H1 (cell line): ENCODE measurements around the gene TPPP3. TPM values are rescaled to one million over a fixed set of nuclear protein-coding genes. Genes with fewer than 3 reads are reported as not detected.
A peak's percentile ranks its signal among the peaks of the same experiment; 100 is the strongest.

Experiments used
- BCL11A ChIP-seq, 2 experiments: IDR thresholded peaks; one replicate each; pipeline ENCODE4 v1.6.1; 2011; ENCODE audit warnings: low read depth in 2 of 2, low read length in 2 of 2, mild to moderate bottlenecking in 2 of 2
- CEBPB ChIP-seq: IDR thresholded peaks from 2 replicates; pipeline ENCODE4 v1.6.1; 2012; ENCODE audit warnings: low read depth, low read length
- CHD1 ChIP-seq: IDR thresholded peaks from 2 replicates; pipeline ENCODE4 v1.6.1; 2012; ENCODE audit warnings: low read depth, low read length, improper control_type of control experiment
- CHD2 ChIP-seq: IDR thresholded peaks from 2 replicates; pipeline ENCODE4 v1.6.1; 2012; ENCODE audit warnings: low read length, improper control_type of control experiment
- CTBP2 ChIP-seq: IDR thresholded peaks from 2 replicates; pipeline ENCODE4 v1.7.0; 2011; ENCODE audit warnings: borderline replicate concordance, mild to moderate bottlenecking, moderate library complexity, mixed read lengths, low read length; ENCODE audit not compliant: insufficient read depth, insufficient read length
- GABPA ChIP-seq: IDR thresholded peaks from 2 replicates; pipeline ENCODE4 v1.6.1; 2011; ENCODE audit warnings: mild to moderate bottlenecking, low read length, moderate library complexity, borderline replicate concordance; ENCODE audit not compliant: insufficient read depth
- JUND ChIP-seq: IDR thresholded peaks from 2 replicates; pipeline ENCODE4 v1.6.1; 2011; ENCODE audit warnings: mild to moderate bottlenecking, improper control_type of control experiment, low read length
- KDM4A ChIP-seq: IDR thresholded peaks from one replicate; pipeline ENCODE4 v1.7.1; 2012; ENCODE audit warnings: low read depth, mild to moderate bottlenecking, moderate library complexity, low read length, inconsistent platforms; ENCODE audit not compliant: severe bottlenecking
- POU5F1 ChIP-seq: IDR thresholded peaks from 2 replicates; pipeline ENCODE4 v1.6.1; 2011; ENCODE audit warnings: low read depth, mild to moderate bottlenecking, low read length, moderate library complexity
- RAD21 ChIP-seq, 2 experiments: IDR thresholded peaks in 1 of 2; conservative IDR thresholded peaks in 1 of 2; 2 replicates each; pipeline ENCODE4 v1.6.1; 2011; ENCODE audit warnings: low read depth in 2 of 2, low read length in 2 of 2, improper control_type of control experiment in 1 of 2, inconsistent platforms in 1 of 2, mild to moderate bottlenecking in 1 of 2, moderate library complexity in 1 of 2
- RBBP5 ChIP-seq: IDR thresholded peaks from 2 replicates; pipeline ENCODE4 v1.7.1; 2012; ENCODE audit warnings: low read depth, mild to moderate bottlenecking, inconsistent platforms, low read length, moderate library complexity, borderline replicate concordance
- SP4 ChIP-seq: IDR thresholded peaks from 2 replicates; pipeline ENCODE4 v1.6.1; 2012; ENCODE audit warnings: low read length, inconsistent platforms
- TEAD4 ChIP-seq: IDR thresholded peaks from 2 replicates; pipeline ENCODE4 v1.6.1; 2012; ENCODE audit warnings: low read depth, low read length, inconsistent platforms, mixed read lengths
- polyA plus RNA-seq, 7 experiments: library from polyadenylated mRNA; depleted of rRNA in 3 of 7; stranded (reverse) in 5 of 7; unstranded in 2 of 7; fragments of >200 nt in 5 of 7; fragments of 200-250 nt in 2 of 7; gene quantifications; 1 replicate in 5 of 7; 2 replicates in 1 of 7; 4 replicates in 1 of 7; pipeline versions ENCODE4 v1.2.1 to v1.2.3, GENCODE V29; 2011 to 2013; ENCODE audit warnings: missing spikeins in 2 of 7, mixed read lengths in 2 of 7
- total RNA-seq: library from RNA; stranded (reverse); fragmentation: NEBNext Ultra II Directional; extraction: Animal tissue kit (Norgen Biotek cat#: 25700); gene quantifications from 2 replicates; pipeline ENCODE4 v1.2.1, GENCODE V29; 2021
- TF ChIP-seq, protein P1 (sequence below), 3 experiments: IDR thresholded peaks; 1 replicate in 2 of 3; 2 replicates in 1 of 3; pipeline versions ENCODE4 v1.5.1 to v1.6.1; 2011; ENCODE audit warnings: low read length in 3 of 3, mild to moderate bottlenecking in 3 of 3, inconsistent platforms in 2 of 3, low read depth in 1 of 3, moderate library complexity in 1 of 3; ENCODE audit not compliant: insufficient read depth in 1 of 3; ENCODE audit errors: control extremely low read depth in 1 of 3
- TF ChIP-seq, protein P2 (sequence below): IDR thresholded peaks from 2 replicates; pipeline ENCODE4 v1.6.1; 2012; ENCODE audit warnings: inconsistent platforms
- TF ChIP-seq, protein P3 (sequence below): IDR thresholded peaks from 2 replicates; pipeline ENCODE4 v1.6.1; 2011; ENCODE audit warnings: low read length, improper control_type of control experiment

Gene TPPP3
- total and polyA plus RNA-seq, 2 of the 8 experiments (the other 6 are each of a cell fraction or from before 2014, with no cell fraction given): 0.77 to 1.0 TPM

DNA sequence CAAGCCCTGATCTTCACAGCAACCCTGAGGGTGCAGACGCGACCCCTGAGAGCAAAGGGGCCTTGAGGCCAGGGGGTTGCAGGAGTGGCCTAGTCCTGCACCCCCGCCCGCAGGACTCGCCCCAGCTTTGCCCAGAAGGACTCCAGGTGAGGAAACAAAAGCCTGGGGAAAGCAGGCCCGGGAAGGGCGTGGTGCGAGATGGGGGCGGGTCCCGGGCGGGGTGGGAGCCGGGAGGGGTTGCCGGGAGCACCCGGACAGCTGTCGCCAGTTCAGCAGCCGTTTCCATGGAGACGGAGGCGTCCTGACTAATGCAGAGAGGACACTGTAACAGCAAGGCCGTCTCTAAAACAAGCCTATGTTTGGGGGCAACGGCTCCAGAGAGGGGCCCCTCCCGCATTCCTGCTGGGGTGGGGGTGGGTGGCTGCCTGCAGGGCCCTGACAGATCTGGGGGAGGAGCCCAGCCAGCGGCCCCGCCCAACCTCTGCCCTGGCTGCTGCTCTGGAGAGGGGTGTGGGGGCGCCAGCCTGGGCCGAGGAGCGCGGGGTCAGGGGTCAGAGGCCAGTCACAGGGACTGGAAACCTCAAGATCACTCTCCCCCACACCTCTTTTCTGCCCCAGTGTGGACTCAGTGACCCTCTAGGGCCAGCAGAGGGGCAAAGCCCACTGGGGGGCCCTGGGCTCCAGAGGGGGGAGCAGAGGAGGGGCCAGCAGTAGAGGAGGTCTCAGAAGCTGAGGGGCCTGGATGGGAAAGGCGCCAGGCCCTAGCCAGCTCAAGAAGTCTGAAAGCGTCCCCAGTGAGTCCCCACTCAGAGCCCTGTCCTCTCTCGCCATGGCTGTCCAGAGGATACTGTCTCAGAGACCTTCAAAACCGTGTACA lies 3.1 kb upstream of the TPPP3 start (continued):
- TF ChIP-seq POU5F1 (no peak), JUND (no peak), BCL11A (IDR thresholded peaks at IDR 0.05; ENCODE audit: low read depth in 2 of 2, low read length in 2 of 2) (no peak), CHD2 (0 out of 2 replicates have a peak, but pooled peaks have one; percentile 23), CEBPB (no peak), GABPA (no peak), CTBP2 (no peak), SP4 (no peak), TEAD4 (peak; percentile 60; the same call in 1 of the 2 replicates), CHD1 (no peak), KDM4A (no peak), RBBP5 (no peak), RAD21 (IDR thresholded peaks at IDR 0.05 in 1 of 2, conservative IDR thresholded peaks at IDR 0.05 in 1 of 2; ENCODE audit: low read depth in 2 of 2, low read length in 2 of 2) (no peak)
- TF ChIP-seq, protein P1, sequence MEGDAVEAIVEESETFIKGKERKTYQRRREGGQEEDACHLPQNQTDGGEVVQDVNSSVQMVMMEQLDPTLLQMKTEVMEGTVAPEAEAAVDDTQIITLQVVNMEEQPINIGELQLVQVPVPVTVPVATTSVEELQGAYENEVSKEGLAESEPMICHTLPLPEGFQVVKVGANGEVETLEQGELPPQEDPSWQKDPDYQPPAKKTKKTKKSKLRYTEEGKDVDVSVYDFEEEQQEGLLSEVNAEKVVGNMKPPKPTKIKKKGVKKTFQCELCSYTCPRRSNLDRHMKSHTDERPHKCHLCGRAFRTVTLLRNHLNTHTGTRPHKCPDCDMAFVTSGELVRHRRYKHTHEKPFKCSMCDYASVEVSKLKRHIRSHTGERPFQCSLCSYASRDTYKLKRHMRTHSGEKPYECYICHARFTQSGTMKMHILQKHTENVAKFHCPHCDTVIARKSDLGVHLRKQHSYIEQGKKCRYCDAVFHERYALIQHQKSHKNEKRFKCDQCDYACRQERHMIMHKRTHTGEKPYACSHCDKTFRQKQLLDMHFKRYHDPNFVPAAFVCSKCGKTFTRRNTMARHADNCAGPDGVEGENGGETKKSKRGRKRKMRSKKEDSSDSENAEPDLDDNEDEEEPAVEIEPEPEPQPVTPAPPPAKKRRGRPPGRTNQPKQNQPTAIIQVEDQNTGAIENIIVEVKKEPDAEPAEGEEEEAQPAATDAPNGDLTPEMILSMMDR (IDR thresholded peaks at IDR 0.05; ENCODE audit: control extremely low read depth in 1 of 3, insufficient read depth in 1 of 3, low read depth in 1 of 3, low read length in 3 of 3): no peak
- TF ChIP-seq, protein P2, sequence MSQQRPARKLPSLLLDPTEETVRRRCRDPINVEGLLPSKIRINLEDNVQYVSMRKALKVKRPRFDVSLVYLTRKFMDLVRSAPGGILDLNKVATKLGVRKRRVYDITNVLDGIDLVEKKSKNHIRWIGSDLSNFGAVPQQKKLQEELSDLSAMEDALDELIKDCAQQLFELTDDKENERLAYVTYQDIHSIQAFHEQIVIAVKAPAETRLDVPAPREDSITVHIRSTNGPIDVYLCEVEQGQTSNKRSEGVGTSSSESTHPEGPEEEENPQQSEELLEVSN: no peak
- TF ChIP-seq, protein P3, sequence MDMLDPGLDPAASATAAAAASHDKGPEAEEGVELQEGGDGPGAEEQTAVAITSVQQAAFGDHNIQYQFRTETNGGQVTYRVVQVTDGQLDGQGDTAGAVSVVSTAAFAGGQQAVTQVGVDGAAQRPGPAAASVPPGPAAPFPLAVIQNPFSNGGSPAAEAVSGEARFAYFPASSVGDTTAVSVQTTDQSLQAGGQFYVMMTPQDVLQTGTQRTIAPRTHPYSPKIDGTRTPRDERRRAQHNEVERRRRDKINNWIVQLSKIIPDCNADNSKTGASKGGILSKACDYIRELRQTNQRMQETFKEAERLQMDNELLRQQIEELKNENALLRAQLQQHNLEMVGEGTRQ: no peak
